H7 (cell line): ENCODE results near the gene MATK. TPM values are rescaled to one million over a fixed set of nuclear protein-coding genes. Genes with fewer than 3 reads are reported as not detected.
"Not testable (repeated sequence)": the region's sequence is repeated elsewhere in the genome, so short reads cannot be mapped to it uniquely, and the experiment has no call there.

Experiments
- DNase-seq: peaks from one replicate; pipeline ENCODE4 v3.0.0; 2012
- H3K27me3 ChIP-seq: 2 replicates; pipeline ENCODE4 v1.6.0; 2011; ENCODE audit warnings: mild to moderate bottlenecking, low read length; ENCODE audit not compliant: control insufficient read depth, insufficient read depth
- H3K36me3 ChIP-seq: replicated peaks from 2 replicates; pipeline ENCODE4 v1.5.1; 2011; ENCODE audit warnings: low read length; ENCODE audit not compliant: control insufficient read depth, insufficient read depth
- H3K4me3 ChIP-seq: 2 replicates; pipeline ENCODE4 v1.5.1; 2011; ENCODE audit warnings: low read depth, mild to moderate bottlenecking, control low read depth, low read length, moderate library complexity; ENCODE audit not compliant: insufficient read depth
- total RNA-seq: library from RNA; depleted of rRNA; stranded (reverse); fragments of >200 nt; shearing (Covaris generic); gene quantifications from 2 replicates; pipeline ENCODE4 v1.2.3, GENCODE V29; 2014

MATK gene
- total RNA-seq, 1 experiment from 2014 or later = 19.1 TPM

DNA sequence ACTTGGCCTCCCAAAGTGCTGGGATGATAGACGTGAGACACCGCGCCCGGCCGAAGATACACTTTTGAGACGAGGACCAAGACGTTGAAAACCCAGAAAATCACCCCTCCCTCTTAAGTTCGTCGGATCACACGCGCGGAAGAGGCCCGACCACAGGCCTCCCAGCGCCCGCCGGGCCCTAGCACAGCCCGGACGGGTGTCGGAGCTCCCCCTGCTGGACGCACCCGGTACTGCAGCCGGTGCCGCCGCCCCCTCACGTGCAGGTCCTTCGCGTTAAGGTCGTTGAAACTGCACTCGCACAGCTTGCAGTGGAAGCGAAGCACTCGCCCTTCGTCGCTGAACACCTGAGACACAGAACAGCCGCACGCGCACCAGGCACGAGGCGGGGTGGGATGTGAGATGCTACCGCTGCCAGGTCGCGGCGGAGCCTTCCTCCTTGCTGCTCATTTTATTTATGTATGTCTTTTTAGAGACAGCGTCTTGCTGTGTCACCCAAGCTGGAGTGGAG lies 35.7 kb upstream of the MATK start:
- Histone ChIP-seq H3K36me3 (no peaks in the 10 kb centered on the region), H3K27me3 (no peaks in the 10 kb centered on the region; the same call in 1 of the 2 replicates), H3K4me3 (no peak overlapping the region)
- peak; percentile 98 for DNase-seq

- Histone ChIP-seq H3K27me3 (no peaks in the 10 kb centered on the region; the same call in 1 of the 2 replicates), H3K36me3 (no peaks in the 10 kb centered on the region), H3K4me3 (no peak overlapping the region)
- DNase-seq = peak; percentile 72
Observed at GRCh38 chr19:3821156-3821555, 35.0 kb upstream of the MATK start.

- Histone ChIP-seq H3K27me3 (no peaks in the 10 kb centered on the region; the same call in 1 of the 2 replicates), H3K36me3 (no peaks in the 10 kb centered on the region), H3K4me3 (no peak overlapping the region)
- no peak for DNase-seq
Observed at GRCh38 chr19:3819989-3820388, 33.8 kb upstream of the MATK start.

DNA sequence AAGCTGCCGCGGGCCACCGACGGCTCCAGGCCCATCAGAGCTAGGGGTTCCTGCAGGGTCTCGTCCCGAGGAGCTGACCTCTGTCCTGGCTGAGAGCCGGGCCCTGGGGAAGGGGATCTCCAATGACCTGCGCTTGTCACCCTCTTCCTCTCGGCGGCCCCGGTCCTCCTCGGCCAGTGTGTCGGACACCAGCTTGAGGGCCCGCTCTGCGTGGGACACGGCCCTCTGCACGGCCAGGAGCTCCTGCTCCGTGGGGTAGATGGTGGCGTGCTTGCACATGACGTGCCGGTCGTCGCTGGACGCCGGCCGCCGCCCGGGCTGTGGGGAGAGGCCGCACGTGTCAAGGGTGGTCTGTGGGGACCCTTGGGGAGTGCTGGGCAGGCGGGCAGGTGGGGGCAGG lies 32.7 kb upstream of the MATK start:
- Histone ChIP-seq H3K27me3 (no peaks in the 10 kb centered on the region; the same call in 1 of the 2 replicates), H3K4me3 (no peak overlapping the region), H3K36me3 (no peaks in the 10 kb centered on the region)
- peak; percentile 64 for DNase-seq

- no peaks in the 10 kb centered on the region; the same call in 1 of the 2 replicates for H3K27me3 ChIP-seq
- no peaks in the 10 kb centered on the region for H3K36me3 ChIP-seq
- no peak overlapping the region for H3K4me3 ChIP-seq
- DNase-seq = no peak
Observed at GRCh38 chr19:3818466-3818865, 32.3 kb upstream of the MATK start.

GRCh38 chr19:3817761-3818160 lies 31.6 kb upstream of the MATK start:
- no peak for DNase-seq
- H3K27me3 ChIP-seq = no peaks in the 10 kb centered on the region; the same call in 1 of the 2 replicates
- H3K4me3 ChIP-seq = no peak overlapping the region
- no peaks in the 10 kb centered on the region for H3K36me3 ChIP-seq

DNA sequence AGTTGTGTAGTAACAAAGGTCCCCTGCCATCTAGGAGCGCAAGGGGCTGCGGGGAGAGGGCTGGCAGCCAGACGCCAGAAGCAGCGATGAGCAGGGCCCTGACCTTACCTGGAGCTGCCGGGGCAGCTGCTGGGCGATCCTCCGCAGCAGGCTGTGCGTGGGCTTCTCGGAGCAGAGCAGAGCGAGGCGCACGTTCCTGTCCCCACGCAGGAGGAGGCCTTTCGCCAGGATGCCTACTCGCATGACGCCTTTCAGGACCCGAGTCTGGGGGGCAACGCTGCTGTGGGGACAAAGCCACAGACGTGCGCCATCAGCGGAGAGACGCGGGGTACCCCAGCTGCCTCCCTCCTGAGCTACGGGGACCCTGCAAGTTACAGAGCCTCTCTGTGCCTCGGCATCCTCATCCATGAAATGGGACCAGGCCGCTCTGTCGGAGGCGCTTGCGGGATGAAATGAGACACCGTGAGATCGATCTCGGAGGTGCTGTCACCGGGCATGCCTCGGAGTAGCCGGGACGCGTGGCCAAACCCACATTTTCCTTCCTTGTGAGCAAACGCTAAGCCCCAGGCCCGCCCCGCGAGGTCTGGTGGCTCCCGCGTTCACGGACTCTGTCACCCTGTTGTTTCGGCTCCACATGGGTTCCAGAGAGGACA lies 30.5 kb upstream of the MATK start:
- DNase-seq = no peak
- Histone ChIP-seq H3K4me3 (no peak overlapping the region), H3K27me3 (no peaks in the 10 kb centered on the region), H3K36me3 (no peaks in the 10 kb centered on the region)

- not testable (repeated sequence) for H3K4me3 ChIP-seq, H3K27me3 ChIP-seq, DNase-seq, H3K36me3 ChIP-seq
Observed at GRCh38 chr19:3816148-3816547, 30.0 kb upstream of the MATK start.

DNA sequence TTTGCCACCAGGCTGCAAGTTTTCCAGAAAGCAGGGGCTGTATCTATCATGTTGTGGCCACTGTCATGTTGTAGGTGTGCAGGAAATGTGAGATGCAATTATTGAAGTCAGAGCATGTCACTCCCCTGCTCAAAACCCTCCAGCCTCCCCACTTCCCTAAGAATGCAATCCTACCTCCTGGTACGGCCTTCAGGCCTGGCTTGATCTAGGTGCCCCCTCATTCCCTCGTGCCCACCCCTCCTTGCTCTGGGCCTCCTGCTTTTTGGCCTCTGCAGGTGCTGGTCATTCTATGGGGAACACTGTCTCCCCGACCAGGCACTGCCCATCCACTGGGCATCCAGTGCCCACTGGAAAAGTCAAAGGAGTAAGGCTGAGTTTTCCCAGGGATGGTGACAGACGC lies 28.5 kb upstream of the MATK start:
- no peak overlapping the region for H3K4me3 ChIP-seq
- DNase-seq = no peak
- no peaks in the 10 kb centered on the region for H3K36me3 ChIP-seq
- H3K27me3 ChIP-seq = no peaks in the 10 kb centered on the region

GRCh38 chr19:3813473-3814392 lies 27.6 kb upstream of the MATK start:
- no peak for DNase-seq
- Histone ChIP-seq H3K27me3 (no peaks in the 10 kb centered on the region), H3K4me3 (no peak overlapping the region), H3K36me3 (no peaks in the 10 kb centered on the region)

DNA sequence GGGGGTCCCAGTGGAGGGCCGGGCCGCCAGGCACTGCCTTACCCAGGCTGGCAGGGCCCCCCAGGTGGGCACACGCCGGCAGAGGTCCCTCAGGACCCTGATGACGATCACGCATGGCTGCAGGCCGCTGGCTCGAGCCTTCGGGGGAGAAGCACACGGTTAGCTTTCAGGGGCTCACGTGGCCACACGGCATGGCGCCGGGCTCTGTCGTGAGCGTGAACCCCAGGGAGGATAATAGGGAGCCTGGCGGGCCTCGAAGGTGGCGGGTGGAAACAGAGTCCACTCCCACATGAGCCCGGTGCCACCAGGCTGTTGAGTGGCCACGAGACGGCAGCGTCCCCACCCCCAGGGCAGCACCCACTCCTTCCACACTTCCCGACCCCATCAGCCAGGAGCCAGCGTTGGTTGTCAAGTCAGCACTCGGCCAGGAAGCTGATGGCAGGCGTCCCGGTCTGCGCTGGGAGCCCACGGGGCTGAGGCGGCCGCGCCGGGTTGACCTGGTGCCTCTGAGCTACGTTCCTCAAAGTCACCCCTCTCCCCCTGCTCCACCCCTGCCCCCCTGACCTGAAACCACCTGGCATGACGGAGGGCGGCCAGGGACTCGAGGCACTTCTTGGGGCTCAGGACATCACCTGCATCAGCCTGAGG lies 24.7 kb upstream of the MATK start:
- H3K27me3 ChIP-seq = no peaks in the 10 kb centered on the region
- DNase-seq = peak; percentile 60
- H3K4me3 ChIP-seq = no peak overlapping the region
- H3K36me3 ChIP-seq = no peaks in the 10 kb centered on the region

- Histone ChIP-seq H3K4me3 (no peak overlapping the region), H3K27me3 (no peaks in the 10 kb centered on the region), H3K36me3 (no peaks in the 10 kb centered on the region)
- no peak for DNase-seq
Observed at GRCh38 chr19:3809881-3810707, 23.9 kb upstream of the MATK start.

- Histone ChIP-seq H3K27me3 (no peaks in the 10 kb centered on the region), H3K36me3 (no peaks in the 10 kb centered on the region), H3K4me3 (no peak overlapping the region)
- DNase-seq = no peak
Observed at GRCh38 chr19:3808420-3809143, 22.4 kb upstream of the MATK start.
